ENCODE data around the gene CYB5A.

DNA sequence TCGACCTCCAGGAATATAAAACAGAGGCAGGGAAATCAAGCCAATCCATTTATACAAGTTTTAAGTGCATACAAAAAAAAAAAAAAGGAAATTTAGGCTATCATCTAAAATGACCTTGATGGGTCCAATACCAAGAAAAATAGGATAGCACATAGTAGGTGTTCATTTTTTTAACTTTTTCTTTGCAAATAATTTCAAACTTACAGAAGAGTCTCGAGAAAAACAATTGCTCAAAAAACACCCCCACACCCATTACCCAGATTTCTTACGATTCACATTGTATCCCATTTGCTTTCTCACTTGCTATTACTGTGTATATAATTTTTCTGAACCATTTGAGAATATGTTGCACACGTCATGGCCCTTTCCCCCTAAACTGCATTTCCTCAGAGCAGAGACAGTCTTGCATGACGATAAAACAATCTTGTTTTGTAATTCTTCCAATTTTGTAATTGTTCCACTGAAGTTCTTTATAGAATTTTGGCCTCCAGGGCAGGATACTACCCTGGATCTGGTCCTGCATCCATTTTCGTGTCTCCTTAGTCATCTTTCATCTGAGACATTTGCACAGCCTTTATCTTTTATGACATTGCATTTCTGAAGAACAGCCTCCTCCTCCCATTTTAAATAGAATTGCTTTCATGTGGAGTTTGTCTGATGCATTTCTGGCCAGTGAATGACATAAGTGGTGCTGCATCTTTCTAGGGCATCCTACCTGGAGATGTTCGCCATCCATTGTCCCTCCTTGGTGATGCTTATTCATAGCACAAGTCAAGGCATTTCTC lies 68.9 kb downstream of the CYB5A start:
- TF ChIP-seq POLR2A (IDR thresholded peaks at IDR 0.05): no peak
- TF ChIP-seq, protein P1, sequence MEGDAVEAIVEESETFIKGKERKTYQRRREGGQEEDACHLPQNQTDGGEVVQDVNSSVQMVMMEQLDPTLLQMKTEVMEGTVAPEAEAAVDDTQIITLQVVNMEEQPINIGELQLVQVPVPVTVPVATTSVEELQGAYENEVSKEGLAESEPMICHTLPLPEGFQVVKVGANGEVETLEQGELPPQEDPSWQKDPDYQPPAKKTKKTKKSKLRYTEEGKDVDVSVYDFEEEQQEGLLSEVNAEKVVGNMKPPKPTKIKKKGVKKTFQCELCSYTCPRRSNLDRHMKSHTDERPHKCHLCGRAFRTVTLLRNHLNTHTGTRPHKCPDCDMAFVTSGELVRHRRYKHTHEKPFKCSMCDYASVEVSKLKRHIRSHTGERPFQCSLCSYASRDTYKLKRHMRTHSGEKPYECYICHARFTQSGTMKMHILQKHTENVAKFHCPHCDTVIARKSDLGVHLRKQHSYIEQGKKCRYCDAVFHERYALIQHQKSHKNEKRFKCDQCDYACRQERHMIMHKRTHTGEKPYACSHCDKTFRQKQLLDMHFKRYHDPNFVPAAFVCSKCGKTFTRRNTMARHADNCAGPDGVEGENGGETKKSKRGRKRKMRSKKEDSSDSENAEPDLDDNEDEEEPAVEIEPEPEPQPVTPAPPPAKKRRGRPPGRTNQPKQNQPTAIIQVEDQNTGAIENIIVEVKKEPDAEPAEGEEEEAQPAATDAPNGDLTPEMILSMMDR (IDR thresholded peaks at IDR 0.05): no peak
- no peak for TF ChIP-seq POLR2AphosphoS5 (IDR thresholded peaks at IDR 0.05)
